T47D (cell line): ENCODE measurements around the gene KCTD20.
"Not testable (repeated sequence)": the region's sequence is repeated elsewhere in the genome, so short reads cannot be mapped to it uniquely, and the experiment has no call there.

Source experiments
- DNase-seq, 2 experiments: peaks; one replicate each; pipeline versions ENCODE4 v3.0.0 to v3.0.0-alpha.2; 2011 to 2012; ENCODE audit warnings: low read depth in 1 of 2, low spot score in 1 of 2
- JUND ChIP-seq: IDR thresholded peaks from 2 replicates; pipeline ENCODE4 v1.6.1; 2012; ENCODE audit warnings: low read depth
- in situ Hi-C: cut with HindIII; loops from 2 replicates; pipeline ENCODE4 v1.10.0; 2016; ENCODE audit warnings: low sequenced_read_pairs, low pct_unique_long_range_greater_than_20kb

Gene KCTD20

DNA sequence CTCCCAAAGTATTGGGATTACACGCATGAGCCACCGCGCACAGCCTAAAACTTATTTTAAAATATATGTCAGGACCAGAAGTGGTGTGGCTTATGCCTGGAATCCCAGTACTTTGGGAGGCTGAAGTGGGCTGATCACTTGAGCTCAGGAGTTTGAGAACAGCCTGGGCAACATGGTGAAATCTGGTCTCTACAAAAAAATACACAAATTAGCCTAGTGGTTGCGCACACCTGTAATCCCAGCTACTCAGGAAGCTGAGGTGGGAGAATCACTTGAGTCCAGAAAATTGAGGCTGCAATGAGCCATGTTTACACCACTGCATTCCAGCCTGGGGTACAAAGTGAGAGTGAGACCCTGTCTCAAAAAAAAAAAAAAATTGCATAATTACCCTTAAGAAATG, 13.9 kb upstream of the KCTD20 start:
- TF ChIP-seq JUND = no peak
- in situ Hi-C loops = no loop called here
- no peak for DNase-seq

DNA sequence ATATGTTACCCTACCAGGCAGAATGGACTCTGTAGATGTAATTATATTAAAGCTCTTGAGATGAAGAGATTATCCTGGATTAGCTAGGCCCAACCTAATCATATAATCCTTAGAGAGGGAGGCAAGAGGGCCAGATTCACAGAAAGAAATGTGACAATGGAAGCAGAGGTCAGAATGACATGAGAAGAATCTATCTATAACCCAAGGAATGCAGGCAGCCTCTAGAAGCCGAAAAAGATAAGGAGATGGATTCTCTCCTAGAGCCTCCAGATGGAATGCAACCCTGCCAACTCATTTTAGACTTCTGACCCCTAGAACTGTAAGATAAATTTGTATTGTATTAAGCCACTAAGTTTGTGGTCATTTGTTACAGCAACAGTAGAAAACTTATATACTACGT, 12.4 kb upstream of the KCTD20 start:
- in situ Hi-C loops = no loop called here
- no peak for TF ChIP-seq JUND
- DNase-seq = no peak

DNA sequence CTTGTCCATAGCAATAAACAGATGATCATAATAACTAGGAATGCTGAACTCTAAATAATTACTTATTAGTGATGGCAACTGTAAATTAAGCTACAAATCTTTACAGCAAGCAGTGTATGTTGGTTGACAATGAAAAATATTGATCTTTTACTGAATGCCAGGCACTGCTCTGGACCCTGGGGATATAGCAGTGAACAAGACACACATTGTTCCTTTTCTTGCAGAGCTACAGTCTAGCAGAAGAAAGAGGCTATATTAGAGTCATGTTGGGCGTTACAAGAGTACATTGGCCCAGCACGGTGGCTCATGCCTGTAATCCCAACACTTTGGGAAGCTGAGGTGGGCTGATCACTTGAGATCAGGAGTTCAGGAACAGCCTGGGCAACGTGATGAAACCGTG, 11.6 kb upstream of the KCTD20 start:
- in situ Hi-C loops = no loop called here
- no peak for DNase-seq
- no peak for TF ChIP-seq JUND

DNA sequence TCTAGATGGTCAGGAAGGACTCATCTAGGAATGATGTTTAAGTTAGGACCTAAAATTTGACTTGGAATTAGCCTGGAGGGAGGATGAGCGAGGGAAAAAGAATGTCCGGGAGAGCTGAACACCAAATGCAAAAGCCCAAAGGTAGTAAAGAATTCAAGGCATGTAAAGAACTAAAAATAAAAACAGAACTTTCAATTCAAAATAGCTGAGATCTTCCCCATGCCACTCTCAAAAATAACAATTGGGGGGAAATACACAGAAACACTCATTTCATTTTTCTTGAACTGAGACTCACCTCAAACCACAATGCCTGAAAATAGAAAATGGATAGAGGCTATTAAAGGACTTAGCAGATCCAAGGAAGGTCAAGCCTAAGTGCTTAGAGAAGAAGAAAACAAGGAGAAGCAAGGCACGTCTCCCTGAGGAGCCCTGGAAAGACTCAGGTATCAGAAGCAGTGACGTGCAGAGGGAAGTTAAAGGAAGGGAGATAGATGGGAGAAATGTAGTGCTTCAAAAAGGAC, 10.6 kb upstream of the KCTD20 start:
- in situ Hi-C loops = no loop called here
- no peak for DNase-seq
- no peak for TF ChIP-seq JUND

DNA sequence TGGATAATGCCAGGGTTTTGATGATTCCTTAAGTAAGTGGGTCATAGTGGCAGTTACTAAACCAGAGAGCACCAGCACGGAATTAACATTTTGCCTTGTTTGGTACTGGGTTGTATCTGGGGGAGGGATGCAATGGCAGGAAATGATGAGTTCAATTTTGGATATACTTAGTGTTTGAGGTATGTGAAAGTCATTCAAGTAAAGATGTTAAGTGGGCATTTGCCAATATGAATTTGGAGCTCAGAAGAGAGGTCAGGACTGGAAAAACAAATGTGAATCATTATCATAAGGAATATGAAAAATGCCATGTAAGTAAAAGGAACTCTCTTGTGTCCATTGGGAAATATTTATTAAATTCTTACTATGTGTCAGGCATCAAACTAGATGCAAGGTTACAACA, 6.3 kb upstream of the KCTD20 start:
- in situ Hi-C loops = no loop called here
- DNase-seq = no peak
- TF ChIP-seq JUND = no peak

DNA sequence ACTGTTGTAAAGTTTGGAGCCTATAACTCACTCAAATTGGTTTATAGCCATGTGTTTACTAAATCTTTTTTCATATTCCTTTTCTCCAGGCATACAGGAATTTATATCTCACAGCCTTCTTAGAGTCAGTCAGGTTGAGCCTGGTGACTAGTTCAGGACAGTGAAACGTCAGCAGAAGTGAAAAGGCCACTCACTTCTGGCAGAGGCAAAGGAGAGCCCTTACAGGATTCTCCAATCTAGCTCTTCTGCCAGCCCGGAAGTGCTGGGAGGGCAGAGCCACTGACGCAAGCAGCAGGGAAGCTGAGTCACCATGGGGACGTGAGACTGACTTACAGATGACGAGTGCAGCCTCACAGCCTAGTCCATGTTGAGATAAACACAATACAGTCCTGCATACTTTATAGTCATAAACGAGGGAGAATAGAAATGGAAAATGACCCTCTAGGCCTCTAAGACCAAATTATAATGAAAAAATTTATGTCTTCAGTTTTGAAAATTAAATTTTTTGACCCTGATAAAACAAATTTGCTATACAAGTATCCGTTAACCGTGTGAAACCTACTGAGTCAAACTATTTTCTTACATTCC, 1.4 kb upstream of the KCTD20 start:
- in situ Hi-C loops = no loop called here
- DNase-seq = peak; percentile 85 to 96
- no peak for TF ChIP-seq JUND

DNA sequence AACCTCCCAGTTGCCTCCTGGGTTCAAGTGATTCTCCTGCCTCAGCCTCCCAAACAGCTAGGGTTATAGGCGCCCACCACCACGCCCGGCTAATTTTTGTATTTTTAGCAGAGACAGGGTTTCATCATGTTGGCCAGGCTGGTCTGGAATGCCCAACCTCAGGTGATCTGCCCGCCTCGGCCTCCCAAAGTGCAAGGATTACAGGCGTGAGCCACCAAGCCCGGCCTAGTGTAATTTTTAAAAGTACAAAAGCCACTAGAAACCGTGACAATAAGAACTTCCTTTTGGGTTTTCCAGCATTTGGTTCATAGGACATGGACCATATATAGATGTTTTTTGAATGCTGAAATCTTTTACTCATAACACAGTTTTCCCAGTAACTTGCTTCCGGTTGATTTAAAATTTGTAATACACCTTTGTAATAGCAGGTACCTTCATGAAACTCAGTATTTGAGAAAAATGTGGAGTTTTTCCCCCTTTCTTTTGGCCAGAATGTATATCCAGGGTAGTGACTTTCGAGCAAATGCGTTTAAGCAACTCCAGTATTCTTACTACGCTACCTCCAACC, 613 bp upstream of the KCTD20 start:
- no peak for DNase-seq
- no peak for TF ChIP-seq JUND
- in situ Hi-C loops = no loop called here

DNA sequence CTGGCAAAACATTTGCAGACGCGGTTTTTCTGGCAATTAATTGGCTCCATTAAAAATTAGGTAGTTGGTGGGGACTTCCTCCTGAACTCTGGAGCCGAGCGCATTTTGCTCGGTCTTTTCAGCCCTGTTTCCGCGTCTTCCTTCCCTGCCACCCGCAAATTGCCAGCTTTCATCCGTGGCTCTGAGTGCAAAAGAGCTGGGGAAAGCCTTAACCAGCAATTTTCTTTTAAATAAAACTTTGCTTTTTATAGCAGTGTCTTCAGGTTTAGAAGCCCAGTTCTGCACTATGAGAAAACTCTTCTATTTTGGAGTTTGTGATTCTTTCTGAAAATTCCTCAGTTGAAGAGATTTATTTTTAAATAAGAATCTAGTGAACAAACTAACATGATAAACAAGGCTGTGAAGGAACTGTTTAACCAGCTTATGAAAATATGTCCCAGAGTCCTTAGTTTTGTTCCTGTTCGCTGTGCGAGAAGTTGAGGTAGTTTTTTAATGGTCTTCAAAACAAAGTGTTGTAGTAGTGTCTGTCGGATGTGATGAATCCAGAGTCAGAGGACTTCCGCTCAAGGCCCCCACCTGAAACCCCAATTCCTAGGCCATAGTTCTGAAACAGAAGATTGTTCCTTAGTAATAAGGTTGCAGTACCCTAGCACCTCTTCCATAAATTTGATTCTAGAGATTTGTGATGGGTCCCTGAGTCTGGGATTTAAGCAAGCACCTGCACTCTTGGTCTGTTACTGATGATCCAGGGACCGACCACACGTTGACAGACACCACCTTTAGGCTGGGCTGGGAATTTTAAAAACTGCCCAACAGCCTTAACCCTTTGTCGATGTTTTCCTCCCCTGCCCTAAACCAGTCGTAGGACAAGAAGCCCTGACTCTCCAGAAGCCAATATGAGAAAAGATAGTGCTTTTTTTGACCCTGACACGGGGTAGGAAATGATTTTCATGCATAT, 950 bp downstream of the KCTD20 start:
- peak; percentile 45 to 65 for DNase-seq
- in situ Hi-C loops = no loop called here
- no peak for TF ChIP-seq JUND

DNA sequence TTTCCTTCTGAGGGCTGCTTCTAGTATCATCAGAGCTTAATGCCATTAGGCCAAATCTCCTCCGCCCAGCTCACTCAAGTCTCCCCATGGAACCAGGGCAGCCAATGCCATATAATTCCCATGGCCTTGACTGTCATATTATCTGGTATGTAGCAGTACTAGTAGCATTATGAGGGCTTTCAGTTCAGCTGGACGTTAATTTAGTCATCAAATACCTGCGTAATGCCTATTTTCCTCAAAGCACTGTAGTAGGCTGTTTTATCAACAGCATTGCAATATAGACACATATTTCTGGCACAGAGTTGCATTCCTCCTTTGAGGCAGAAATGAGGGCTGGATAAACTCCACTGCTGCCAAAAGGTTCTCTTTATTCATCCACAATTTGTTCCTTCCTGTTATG, 1.7 kb downstream of the KCTD20 start:
- DNase-seq = peak in 1 of 2 experiments; percentile 9
- no peak for TF ChIP-seq JUND
- in situ Hi-C loops = no loop called here

DNA sequence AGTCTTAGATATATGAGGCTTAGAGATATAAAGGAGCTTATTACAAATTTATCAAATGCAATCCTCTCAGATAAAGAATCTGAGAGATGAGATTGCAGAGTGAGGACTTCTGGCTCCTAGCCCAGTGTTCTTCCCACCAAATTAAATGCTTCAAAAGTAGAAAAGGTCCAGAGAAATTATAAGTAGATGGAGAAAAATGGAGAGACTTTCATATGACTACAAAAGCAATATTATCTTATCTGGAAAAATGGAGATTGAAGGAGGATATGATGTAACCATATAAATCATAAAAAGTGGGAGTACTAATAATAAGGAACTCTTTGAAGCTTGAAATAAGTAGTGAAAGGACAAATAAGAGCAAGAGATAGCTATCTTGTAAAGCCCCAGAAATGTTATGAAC, 2.8 kb downstream of the KCTD20 start:
- no peak for DNase-seq
- in situ Hi-C loops = no loop called here
- no peak for TF ChIP-seq JUND

DNA sequence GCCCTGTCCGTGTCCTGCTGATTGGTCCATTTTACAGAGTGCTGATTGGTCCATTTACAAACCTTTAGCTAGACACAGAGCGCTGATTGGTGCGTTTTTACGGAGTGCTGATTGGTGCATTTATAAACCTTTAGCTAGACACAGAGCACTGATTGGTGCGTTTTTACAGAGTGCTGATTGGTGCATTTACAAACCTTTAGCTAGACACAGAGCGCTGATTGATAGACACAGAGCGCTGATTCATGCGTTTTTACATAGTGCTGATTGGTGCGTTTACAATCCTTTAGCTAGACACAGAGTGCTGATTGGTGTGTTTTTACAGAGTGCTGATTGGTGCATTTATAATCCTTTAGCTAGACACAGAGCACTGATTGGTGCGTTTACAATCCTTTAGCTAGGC, 6.4 kb downstream of the KCTD20 start:
- DNase-seq, in situ Hi-C loops: not testable (repeated sequence)

DNA sequence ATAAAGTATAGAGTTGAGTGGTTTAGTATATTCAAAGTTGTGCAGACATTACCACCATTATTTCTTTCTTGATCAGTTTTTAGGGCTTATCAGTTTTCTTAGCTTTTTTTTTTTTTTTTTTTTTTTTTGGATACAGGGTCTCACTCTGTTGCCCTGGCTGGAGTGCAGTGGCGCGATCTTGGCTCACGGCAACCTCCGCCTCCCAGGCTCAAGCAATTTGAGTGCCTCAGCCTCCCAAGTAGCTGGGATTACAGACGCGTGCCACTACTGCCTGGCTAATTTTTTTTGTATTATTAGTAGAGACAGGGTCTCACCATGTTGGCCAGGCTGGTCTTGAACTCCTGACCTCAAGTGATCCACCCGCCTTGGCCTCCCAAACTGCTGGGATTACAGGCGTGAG, 10.1 kb downstream of the KCTD20 start:
- in situ Hi-C loops = not testable (repeated sequence)

DNA sequence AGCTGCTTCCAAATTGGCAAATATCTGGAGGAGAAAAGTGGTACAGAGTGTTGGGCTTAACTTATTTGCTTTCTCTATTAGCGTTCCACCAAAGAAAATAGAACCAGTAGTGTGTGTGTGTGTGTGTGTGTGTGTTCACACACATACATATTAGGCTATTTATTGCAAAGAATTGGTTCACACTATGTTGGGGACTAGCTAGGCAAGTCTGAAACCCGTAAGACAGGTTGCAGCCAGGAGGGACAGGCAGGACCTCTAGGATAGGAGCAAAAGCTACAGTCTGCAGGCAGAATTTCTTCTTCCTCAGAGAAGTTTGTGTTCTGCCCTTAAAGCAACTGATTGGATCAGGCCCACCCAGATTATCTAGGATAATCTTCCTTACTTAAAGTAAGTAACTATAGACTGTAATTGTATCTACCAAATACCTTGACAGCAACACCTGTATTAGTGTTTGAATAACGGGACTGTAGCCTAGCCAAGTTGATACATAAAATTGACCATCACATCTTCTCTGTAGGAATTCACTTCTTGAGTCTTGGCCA, 12.8 kb downstream of the KCTD20 start:
- in situ Hi-C loops = no loop called here
- DNase-seq = peak; percentile 32 to 85
- no peak for TF ChIP-seq JUND

More for the DNA sequence above, 10.1 kb downstream of the KCTD20 start:
- DNase-seq = not testable (repeated sequence)
